ENCODE data around the gene STT3A. TPM values are rescaled to one million over a fixed set of nuclear protein-coding genes. Genes with fewer than 3 reads are reported as not detected.

The STT3A gene
- total RNA-seq, 3 donors from 2014 or later (not counting 1 experiment from before 2014, with no cell fraction given): 56.7 to 63.5 (median 62.6) TPM

GRCh38 chr11:125568970-125569914 is 23.4 kb upstream of the STT3A start, which contains the start of gene EI24:
EI24 (plus strand) TSS chr11:125569477; CDS start chr11:125572528, 3,051 bp downstream.
- peak within 1 kb of the TSS; percentile 87 to 95 for H3K27ac Mint-ChIP-seq
- H3K4me3 ChIP-seq (ENCODE audit: low read length): peak within 1 kb of the TSS; percentile 82
- H3K36me3 ChIP-seq (ENCODE audit: control insufficient read depth, insufficient read depth, low read length): peaks cover 15% of the 10 kb centered on the region
- peaks cover 19% of the 10 kb centered on the region for H3K4me1 ChIP-seq (ENCODE audit: control insufficient read depth, insufficient read depth, low read length)
- intact Hi-C loops (cut with micrococcal nuclease): loop anchor here (1.0 to 5.0 kb wide), 3 partner anchors 23 to 72 kb away; partner anchors contain the start of genes FEZ1 and STT3A
- DNase-seq (peak; percentile 77 to 94), ATAC-seq (peak; percentile 94 to 98 (median 95))
- 1% methylated on average over 83 of the region's 83 CpGs for WGBS (ENCODE audit: insufficient coverage)
- H3K27ac ChIP-seq (ENCODE audit: low read length): peak within 1 kb of the TSS; percentile 76
- H3K27me3 ChIP-seq (ENCODE audit: control insufficient read depth, insufficient read depth, low read length): no peaks in the 10 kb centered on the region
- H3K4me3 Mint-ChIP-seq: peak within 1 kb of the TSS; percentile 89
- peaks cover 18 to 21% of the 10 kb centered on the region in 2 donors for H3K4me1 Mint-ChIP-seq
- TF ChIP-seq, protein P1, sequence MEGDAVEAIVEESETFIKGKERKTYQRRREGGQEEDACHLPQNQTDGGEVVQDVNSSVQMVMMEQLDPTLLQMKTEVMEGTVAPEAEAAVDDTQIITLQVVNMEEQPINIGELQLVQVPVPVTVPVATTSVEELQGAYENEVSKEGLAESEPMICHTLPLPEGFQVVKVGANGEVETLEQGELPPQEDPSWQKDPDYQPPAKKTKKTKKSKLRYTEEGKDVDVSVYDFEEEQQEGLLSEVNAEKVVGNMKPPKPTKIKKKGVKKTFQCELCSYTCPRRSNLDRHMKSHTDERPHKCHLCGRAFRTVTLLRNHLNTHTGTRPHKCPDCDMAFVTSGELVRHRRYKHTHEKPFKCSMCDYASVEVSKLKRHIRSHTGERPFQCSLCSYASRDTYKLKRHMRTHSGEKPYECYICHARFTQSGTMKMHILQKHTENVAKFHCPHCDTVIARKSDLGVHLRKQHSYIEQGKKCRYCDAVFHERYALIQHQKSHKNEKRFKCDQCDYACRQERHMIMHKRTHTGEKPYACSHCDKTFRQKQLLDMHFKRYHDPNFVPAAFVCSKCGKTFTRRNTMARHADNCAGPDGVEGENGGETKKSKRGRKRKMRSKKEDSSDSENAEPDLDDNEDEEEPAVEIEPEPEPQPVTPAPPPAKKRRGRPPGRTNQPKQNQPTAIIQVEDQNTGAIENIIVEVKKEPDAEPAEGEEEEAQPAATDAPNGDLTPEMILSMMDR (IDR thresholded peaks at IDR 0.05): peak; percentile 55
- no peaks in the 10 kb centered on the region for H3K36me3 Mint-ChIP-seq
- H3K9me3 ChIP-seq (ENCODE audit: control insufficient read depth, insufficient read depth, low read length): no peaks in the 10 kb centered on the region
- no peaks in the 10 kb centered on the region for H3K9me3 Mint-ChIP-seq
- H3K27me3 Mint-ChIP-seq (ENCODE audit: low read depth in 2 of 2): no peaks in the 10 kb centered on the region

GRCh38 chr11:125569915-125570621 is 22.6 kb upstream of the STT3A start:
- Histone ChIP-seq H3K27ac (ENCODE audit: low read length) (peak overlapping the region; percentile 72), H3K36me3 (ENCODE audit: control insufficient read depth, insufficient read depth, low read length) (peaks cover 23% of the 10 kb centered on the region), H3K27me3 (ENCODE audit: control insufficient read depth, insufficient read depth, low read length) (no peaks in the 10 kb centered on the region), H3K4me3 (ENCODE audit: low read length) (peak overlapping the region; percentile 82), H3K9me3 (ENCODE audit: control insufficient read depth, insufficient read depth, low read length) (no peaks in the 10 kb centered on the region), H3K4me1 (ENCODE audit: control insufficient read depth, insufficient read depth, low read length) (peaks cover 19% of the 10 kb centered on the region)
- DNase-seq (peak in 1 of 2 donors; percentile 46), ATAC-seq (no peak)
- no peaks in the 10 kb centered on the region for H3K27me3 Mint-ChIP-seq (ENCODE audit: low read depth in 2 of 2)
- WGBS (ENCODE audit: insufficient coverage): 1% methylated on average over 9 of the region's 9 CpGs
- H3K4me3 Mint-ChIP-seq: peak overlapping the region; percentile 89
- H3K27ac Mint-ChIP-seq: peak overlapping the region; percentile 87 to 95
- TF ChIP-seq, protein P1 (IDR thresholded peaks at IDR 0.05): no peak
- H3K36me3 Mint-ChIP-seq: no peaks in the 10 kb centered on the region
- intact Hi-C loops (cut with micrococcal nuclease): loop anchor here (1.0 to 5.0 kb wide), 3 partner anchors 22 to 73 kb away; partner anchors contain the start of genes FEZ1 and STT3A
- peaks cover 18 to 21% of the 10 kb centered on the region in 2 donors for H3K4me1 Mint-ChIP-seq
- H3K9me3 Mint-ChIP-seq: no peaks in the 10 kb centered on the region

DNA sequence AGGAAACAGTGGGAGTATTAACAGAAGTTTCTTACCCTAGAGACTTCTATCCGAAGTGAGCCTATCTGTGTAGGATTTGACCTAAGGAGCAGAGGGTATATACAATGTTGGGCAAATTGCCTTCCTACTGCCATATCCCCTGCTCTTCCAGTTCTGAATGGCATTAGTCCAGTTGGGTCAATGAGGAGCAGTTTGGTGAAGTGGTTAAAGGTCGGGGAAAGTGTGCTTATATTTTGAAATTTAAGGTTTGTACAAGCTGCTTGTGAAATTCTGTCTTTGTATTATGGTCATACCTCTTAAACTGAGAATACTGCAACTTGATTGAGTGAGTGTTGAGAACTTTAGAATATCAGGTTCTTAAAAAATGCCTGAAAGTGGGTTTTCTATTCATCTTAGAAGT is 21.7 kb upstream of the STT3A start:
- peaks cover 18 to 21% of the 10 kb centered on the region in 2 donors for H3K4me1 Mint-ChIP-seq
- no peaks in the 10 kb centered on the region for H3K27me3 Mint-ChIP-seq (ENCODE audit: low read depth in 2 of 2)
- Histone ChIP-seq H3K27ac (ENCODE audit: low read length) (no peak overlapping the region), H3K27me3 (ENCODE audit: control insufficient read depth, insufficient read depth, low read length) (no peaks in the 10 kb centered on the region), H3K9me3 (ENCODE audit: control insufficient read depth, insufficient read depth, low read length) (no peaks in the 10 kb centered on the region), H3K4me1 (ENCODE audit: control insufficient read depth, insufficient read depth, low read length) (peaks cover 19% of the 10 kb centered on the region), H3K36me3 (ENCODE audit: control insufficient read depth, insufficient read depth, low read length) (peaks cover 32% of the 10 kb centered on the region), H3K4me3 (ENCODE audit: low read length) (no peak overlapping the region)
- no peak for ATAC-seq
- peak overlapping the region; percentile 89 for H3K4me3 Mint-ChIP-seq
- H3K36me3 Mint-ChIP-seq: no peaks in the 10 kb centered on the region
- no peak for DNase-seq
- intact Hi-C loops (cut with micrococcal nuclease): no loop called here
- TF ChIP-seq, protein P1 (IDR thresholded peaks at IDR 0.05): no peak
- H3K27ac Mint-ChIP-seq: peak overlapping the region; percentile 87 to 95
- no peaks in the 10 kb centered on the region for H3K9me3 Mint-ChIP-seq
- 96% methylated on average over 2 of the region's 2 CpGs for WGBS (ENCODE audit: insufficient coverage)

All from natural killer cell (primary cell).